ENCODE results near the gene ELN. TPM values are rescaled to one million over a fixed set of nuclear protein-coding genes. Genes with fewer than 3 reads are reported as not detected.

Gene ELN
- total and polyA plus RNA-seq, 2 donors (not counting 3 experiments of a cell fraction or from before 2014, with no cell fraction given), result 1.7 to 2.6 TPM

- Histone ChIP-seq H3K9me1 (replicated peaks; ENCODE audit: control insufficient read depth, extremely low read depth, insufficient read depth, low read length) (no peaks in the 10 kb centered on the region), H3K27ac (ENCODE audit: insufficient read depth, low read depth, low read length) (no peak overlapping the region), H3K4me3 (replicated peaks in 1 of 3; ENCODE audit: insufficient read depth in 1 of 3, low read depth in 1 of 3, low read length in 3 of 3) (no peak overlapping the region), H3K27me3 (ENCODE audit: control insufficient read depth in 2 of 2, insufficient read depth in 2 of 2, low read length in 2 of 2) (peaks cover 0 to 3% of the 10 kb centered on the region in 2 experiments), H4K20me1 (replicated peaks; ENCODE audit: control insufficient read depth, extremely low read depth, insufficient read depth, low read length) (no peaks in the 10 kb centered on the region), H3K4me1 (ENCODE audit: control insufficient read depth, extremely low read depth, insufficient read depth, low read length) (peaks cover 4% of the 10 kb centered on the region), H2AFZ (ENCODE audit: low read depth, low read length) (no peak overlapping the region), H3K9ac (replicated peaks; ENCODE audit: extremely low read depth, insufficient read depth, low read length) (no peak overlapping the region), H3K36me3 (ENCODE audit: control insufficient read depth in 2 of 2, extremely low read depth in 1 of 2, insufficient read depth in 2 of 2, low read length in 2 of 2) (no peaks in the 10 kb centered on the region), H3K79me2 (ENCODE audit: control insufficient read depth, insufficient read depth, low read length) (no peaks in the 10 kb centered on the region), H3K9me3 (replicated peaks; ENCODE audit: control insufficient read depth, insufficient read depth, low read length) (no peaks in the 10 kb centered on the region), H3K4me2 (ENCODE audit: insufficient read depth, low read length) (no peak overlapping the region)
- ChIA-PET POLR2A (no interaction called here), CTCF (no interaction called here)
- dilution Hi-C loops (cut with MboI; ENCODE audit: extremely low pct_ligation_motif_present, low sequenced_read_pairs) (no loop called here), intact Hi-C loops (cut with micrococcal nuclease) (no loop called here)
- FAIRE-seq, result no peak
- BruUV-seq (replicated peaks), result no TSS peak
- TF ChIP-seq POLR2AphosphoS5 (IDR thresholded peaks at IDR 0.05; ENCODE audit: insufficient read depth, low read depth, low read length) (no peak), FOS (IDR thresholded peaks at IDR 0.05; ENCODE audit: borderline replicate concordance, insufficient read depth, low read length) (no peak), POLR2A (IDR thresholded peaks at IDR 0.05; ENCODE audit: low read depth, low read length) (no peak), MYC (IDR thresholded peaks at IDR 0.05; ENCODE audit: low read depth, low read length) (no peak)
- DNase-seq (ENCODE audit: low read depth, low spot score), result no peak
Observed at GRCh38 chr7:74057216-74057925, 29.4 kb downstream of the ELN start.

- Histone ChIP-seq H4K20me1 (replicated peaks; ENCODE audit: control insufficient read depth, extremely low read depth, insufficient read depth, low read length) (no peaks in the 10 kb centered on the region), H3K36me3 (ENCODE audit: control insufficient read depth in 2 of 2, extremely low read depth in 1 of 2, insufficient read depth in 2 of 2, low read length in 2 of 2) (no peaks in the 10 kb centered on the region), H3K4me2 (ENCODE audit: insufficient read depth, low read length) (no peak overlapping the region), H3K27me3 (ENCODE audit: control insufficient read depth in 2 of 2, insufficient read depth in 2 of 2, low read length in 2 of 2) (peaks cover 0 to 3% of the 10 kb centered on the region in 2 experiments), H3K9ac (replicated peaks; ENCODE audit: extremely low read depth, insufficient read depth, low read length) (no peak overlapping the region), H3K27ac (ENCODE audit: insufficient read depth, low read depth, low read length) (no peak overlapping the region), H3K9me3 (replicated peaks; ENCODE audit: control insufficient read depth, insufficient read depth, low read length) (no peaks in the 10 kb centered on the region), H3K4me3 (replicated peaks in 1 of 3; ENCODE audit: insufficient read depth in 1 of 3, low read depth in 1 of 3, low read length in 3 of 3) (no peak overlapping the region), H2AFZ (ENCODE audit: low read depth, low read length) (no peak overlapping the region), H3K79me2 (ENCODE audit: control insufficient read depth, insufficient read depth, low read length) (no peaks in the 10 kb centered on the region), H3K4me1 (ENCODE audit: control insufficient read depth, extremely low read depth, insufficient read depth, low read length) (peaks cover 4% of the 10 kb centered on the region), H3K9me1 (replicated peaks; ENCODE audit: control insufficient read depth, extremely low read depth, insufficient read depth, low read length) (no peaks in the 10 kb centered on the region)
- dilution Hi-C loops (cut with MboI; ENCODE audit: extremely low pct_ligation_motif_present, low sequenced_read_pairs), result no loop called here
- DNase-seq (ENCODE audit: low read depth, low spot score) (no peak), FAIRE-seq (no peak)
- intact Hi-C loops (cut with micrococcal nuclease), result no loop called here
- POLR2A ChIA-PET, result no interaction called here
- no TSS peak for BruUV-seq (replicated peaks)
- CTCF ChIA-PET, result no interaction called here
- no peak for TF ChIP-seq CTCF (IDR thresholded peaks at IDR 0.05; ENCODE audit: extremely low read depth in 1 of 2, insufficient read depth in 1 of 2, low read depth in 1 of 2, low read length in 2 of 2)
- no peak for TF ChIP-seq FOS (IDR thresholded peaks at IDR 0.05; ENCODE audit: borderline replicate concordance, insufficient read depth, low read length)
- TF ChIP-seq JUN (IDR thresholded peaks at IDR 0.05; ENCODE audit: borderline replicate concordance, insufficient read depth, insufficient read length, low read depth), result no peak
- no peak for TF ChIP-seq POLR2AphosphoS5 (IDR thresholded peaks at IDR 0.05; ENCODE audit: insufficient read depth, low read depth, low read length)
- TF ChIP-seq EZH2 (IDR thresholded peaks at IDR 0.05; ENCODE audit: borderline replicate concordance, low read depth, low read length, severe bottlenecking), result no peak
- TF ChIP-seq MYC (IDR thresholded peaks at IDR 0.05; ENCODE audit: low read depth, low read length), result no peak
- no peak for TF ChIP-seq GATA2 (IDR thresholded peaks at IDR 0.05; ENCODE audit: insufficient read depth, insufficient read length, low read depth, low read length)
- TF ChIP-seq POLR2A (IDR thresholded peaks at IDR 0.05; ENCODE audit: low read depth, low read length), result no peak
- TF ChIP-seq MAX (IDR thresholded peaks at IDR 0.05; ENCODE audit: insufficient read depth, insufficient read length), result no peak
Observed at GRCh38 chr7:74057987-74058386, 30.0 kb downstream of the ELN start.

Measured in endothelial cell of umbilical vein (primary cell).